RWPE2 (cell line): ENCODE measurements around the gene MPPED2.

Source experiments
- ATAC-seq: fragments of 200-7000 bp; cut with Tn5 transposase; 3 replicates; pipeline ENCODE4 v1.9.1; 2021; ENCODE audit warnings: low read depth
- DNase-seq: peaks from one replicate; pipeline ENCODE4 v3.0.0-alpha.2; 2020; ENCODE audit warnings: low spot score
- H3K27ac ChIP-seq: fragments of 450-650 bp; 2 replicates; pipeline ENCODE4 v1.5.1; 2017; ENCODE audit warnings: mild to moderate bottlenecking; ENCODE audit not compliant: poor library complexity, severe bottlenecking
- H3K27me3 ChIP-seq: fragments of 250-450 bp; sonication (Bioruptor Pico); 2 replicates; pipeline ENCODE4 v1.5.1; 2021; ENCODE audit warnings: mild to moderate bottlenecking, moderate library complexity; ENCODE audit not compliant: insufficient read depth, poor library complexity, severe bottlenecking
- H3K36me3 ChIP-seq: fragments of 250-450 bp; sonication (Bioruptor Pico); 2 replicates; pipeline ENCODE4 v1.5.1; 2020; ENCODE audit warnings: low read depth, mild to moderate bottlenecking, moderate library complexity
- H3K4me1 ChIP-seq: fragments of 250-450 bp; sonication (Bioruptor Pico); 2 replicates; pipeline ENCODE4 v1.5.1; 2021; ENCODE audit warnings: mild to moderate bottlenecking, moderate library complexity; ENCODE audit not compliant: insufficient read depth, poor library complexity, severe bottlenecking
- H3K4me3 ChIP-seq: fragments of 250-450 bp; sonication (Bioruptor Pico); 2 replicates; pipeline ENCODE4 v1.5.1; 2021; ENCODE audit warnings: mild to moderate bottlenecking, moderate library complexity; ENCODE audit not compliant: severe bottlenecking
- H3K9me3 ChIP-seq: fragments of 250-450 bp; sonication (Bioruptor Pico); 2 replicates; pipeline ENCODE4 v1.5.1; 2021; ENCODE audit warnings: mild to moderate bottlenecking, moderate library complexity; ENCODE audit not compliant: severe bottlenecking
- TF ChIP-seq, protein P1 (sequence below): fragments of 450-650 bp; IDR thresholded peaks from one replicate; pipeline ENCODE4 v1.5.1; 2017; ENCODE audit warnings: mild to moderate bottlenecking, moderate library complexity; ENCODE audit not compliant: poor library complexity, severe bottlenecking

MPPED2 gene

DNA sequence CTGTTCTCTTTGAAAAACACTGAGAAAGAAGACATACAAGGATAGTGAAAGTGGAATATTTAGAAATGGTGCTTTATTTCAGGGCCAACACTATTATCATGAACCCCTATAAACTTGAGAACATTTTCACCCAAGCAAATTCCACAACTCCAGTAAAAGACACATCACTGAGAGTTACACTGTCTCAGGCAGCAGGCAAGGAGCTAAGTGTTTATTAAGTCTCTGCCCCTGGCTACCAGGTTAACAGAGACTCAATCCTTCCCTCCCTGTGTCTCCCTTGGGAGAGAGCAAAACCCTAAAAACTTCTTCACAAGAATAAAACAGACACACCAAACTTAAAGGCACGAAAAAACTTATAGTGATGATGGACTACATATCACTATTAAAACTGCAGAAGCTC, 18.5 kb downstream of the MPPED2 start:
- TF ChIP-seq, protein P1, sequence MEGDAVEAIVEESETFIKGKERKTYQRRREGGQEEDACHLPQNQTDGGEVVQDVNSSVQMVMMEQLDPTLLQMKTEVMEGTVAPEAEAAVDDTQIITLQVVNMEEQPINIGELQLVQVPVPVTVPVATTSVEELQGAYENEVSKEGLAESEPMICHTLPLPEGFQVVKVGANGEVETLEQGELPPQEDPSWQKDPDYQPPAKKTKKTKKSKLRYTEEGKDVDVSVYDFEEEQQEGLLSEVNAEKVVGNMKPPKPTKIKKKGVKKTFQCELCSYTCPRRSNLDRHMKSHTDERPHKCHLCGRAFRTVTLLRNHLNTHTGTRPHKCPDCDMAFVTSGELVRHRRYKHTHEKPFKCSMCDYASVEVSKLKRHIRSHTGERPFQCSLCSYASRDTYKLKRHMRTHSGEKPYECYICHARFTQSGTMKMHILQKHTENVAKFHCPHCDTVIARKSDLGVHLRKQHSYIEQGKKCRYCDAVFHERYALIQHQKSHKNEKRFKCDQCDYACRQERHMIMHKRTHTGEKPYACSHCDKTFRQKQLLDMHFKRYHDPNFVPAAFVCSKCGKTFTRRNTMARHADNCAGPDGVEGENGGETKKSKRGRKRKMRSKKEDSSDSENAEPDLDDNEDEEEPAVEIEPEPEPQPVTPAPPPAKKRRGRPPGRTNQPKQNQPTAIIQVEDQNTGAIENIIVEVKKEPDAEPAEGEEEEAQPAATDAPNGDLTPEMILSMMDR: no peak
- Histone ChIP-seq H3K27ac (no peak overlapping the region), H3K4me1 (no peaks in the 10 kb centered on the region), H3K27me3 (peaks cover 3% of the 10 kb centered on the region), H3K36me3 (no peaks in the 10 kb centered on the region), H3K4me3 (no peak overlapping the region), H3K9me3 (no peaks in the 10 kb centered on the region)
- DNase-seq (no peak), ATAC-seq (no peak)

DNA sequence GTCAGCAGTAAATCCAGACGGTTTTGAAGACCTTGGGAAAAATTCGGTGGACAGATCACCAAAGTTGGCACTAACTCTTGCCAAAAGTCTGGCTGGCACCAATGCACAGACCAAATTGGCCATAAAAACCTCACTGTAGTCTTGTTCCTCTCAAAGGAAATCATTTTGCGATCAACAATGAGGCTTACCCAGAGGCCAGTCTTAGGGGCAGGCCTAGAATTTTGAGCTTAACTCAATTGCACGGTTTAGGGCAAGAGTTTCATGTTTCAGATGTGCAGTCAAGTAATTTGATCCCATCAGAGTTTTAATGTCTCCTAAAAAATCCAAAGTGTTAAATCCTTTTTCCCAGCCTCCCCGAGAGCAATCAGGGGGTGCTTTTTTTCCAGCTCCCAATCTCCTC, 19.0 kb downstream of the MPPED2 start:
- no peaks in the 10 kb centered on the region for H3K9me3 ChIP-seq
- no peak overlapping the region for H3K4me3 ChIP-seq
- DNase-seq (no peak), ATAC-seq (no peak)
- H3K27me3 ChIP-seq: peaks cover 3% of the 10 kb centered on the region
- no peaks in the 10 kb centered on the region for H3K36me3 ChIP-seq
- no peaks in the 10 kb centered on the region for H3K4me1 ChIP-seq
- no peak overlapping the region for H3K27ac ChIP-seq
- TF ChIP-seq, protein P1: no peak

DNA sequence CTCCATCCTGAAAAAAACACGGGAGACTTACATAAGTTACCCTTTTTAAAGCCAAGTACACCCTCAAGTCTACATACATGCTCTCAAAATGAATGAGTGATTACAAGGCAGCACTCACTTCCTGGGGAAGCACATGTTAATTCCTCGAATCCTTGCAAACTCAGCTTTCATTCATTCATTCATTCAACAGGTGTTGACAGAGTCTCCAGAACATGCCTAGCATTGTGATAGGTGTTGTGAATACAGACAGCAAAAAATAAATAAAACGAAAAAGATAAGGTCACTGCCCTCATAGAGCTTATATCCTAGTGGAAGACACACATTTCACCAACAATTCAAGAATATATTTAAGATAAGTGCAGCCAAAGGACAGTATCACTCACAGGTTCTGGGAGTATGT, 19.7 kb downstream of the MPPED2 start:
- Histone ChIP-seq H3K4me1 (no peaks in the 10 kb centered on the region), H3K27ac (no peak overlapping the region), H3K36me3 (no peaks in the 10 kb centered on the region), H3K4me3 (no peak overlapping the region), H3K27me3 (peaks cover 3% of the 10 kb centered on the region), H3K9me3 (no peaks in the 10 kb centered on the region)
- DNase-seq: no peak
- TF ChIP-seq, protein P1: no peak
- ATAC-seq: no peak

DNA sequence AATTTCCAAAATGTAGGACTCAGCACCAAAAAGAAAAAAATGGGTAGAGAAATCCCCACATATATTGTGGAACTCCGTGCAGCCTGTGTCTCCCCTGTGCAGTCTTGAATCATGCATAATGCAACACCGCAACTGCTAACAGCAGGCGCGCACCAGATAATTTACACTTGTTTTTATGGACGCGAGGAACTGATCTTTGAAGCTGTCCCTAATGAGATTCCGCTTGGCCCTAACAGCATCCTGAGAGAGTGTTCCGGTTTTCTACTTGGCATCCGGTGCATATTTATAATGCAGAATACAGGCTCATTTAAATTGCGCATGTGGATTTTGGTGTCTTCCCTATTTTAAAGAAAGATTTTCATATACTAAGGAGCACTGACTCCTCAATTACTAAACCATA, 21.1 kb downstream of the MPPED2 start:
- no peak overlapping the region for H3K4me3 ChIP-seq
- H3K9me3 ChIP-seq: no peaks in the 10 kb centered on the region
- DNase-seq: no peak
- no peaks in the 10 kb centered on the region for H3K4me1 ChIP-seq
- no peak for ATAC-seq
- TF ChIP-seq, protein P1: no peak
- no peak overlapping the region for H3K27ac ChIP-seq
- H3K27me3 ChIP-seq: peaks cover 3% of the 10 kb centered on the region
- H3K36me3 ChIP-seq: no peaks in the 10 kb centered on the region

DNA sequence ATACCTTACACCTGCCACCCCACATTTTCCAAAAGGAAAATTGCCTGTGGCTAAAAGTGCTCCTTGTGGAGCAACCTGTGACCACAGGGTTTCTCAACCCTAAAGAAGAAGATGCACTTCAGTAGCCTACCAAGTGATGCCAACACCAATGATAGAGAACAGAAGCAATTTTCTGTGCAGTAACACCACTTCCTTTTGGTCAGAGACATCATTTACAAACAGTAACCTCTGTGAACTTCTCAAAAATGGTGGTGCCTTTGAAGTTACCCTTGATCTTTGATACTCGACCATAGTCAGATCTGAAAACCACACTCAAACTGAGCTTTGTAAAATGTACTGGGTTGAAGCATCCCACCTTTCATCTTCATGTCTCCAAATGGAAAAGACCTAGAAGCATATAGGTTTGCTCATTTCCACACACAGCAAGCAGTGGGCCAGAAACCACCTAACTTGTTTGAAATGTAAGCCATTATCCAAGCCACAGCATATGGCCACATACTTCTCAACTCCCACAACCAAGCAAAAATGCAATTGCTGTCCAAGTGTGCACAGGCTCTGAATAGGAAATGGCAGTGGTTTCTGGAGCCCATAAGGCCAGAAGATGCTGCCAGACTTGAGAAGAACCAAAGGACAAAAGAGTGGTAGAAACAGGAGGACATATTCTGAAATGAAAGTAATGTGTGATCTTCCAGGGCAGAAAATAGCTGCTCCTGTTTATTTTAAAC, 24.3 kb downstream of the MPPED2 start:
- TF ChIP-seq, protein P1: no peak
- DNase-seq: no peak

More for the DNA sequence above, 24.3 kb downstream of the MPPED2 start:
- Histone ChIP-seq H3K4me3 (no peak overlapping the region), H3K4me1 (no peaks in the 10 kb centered on the region), H3K9me3 (no peaks in the 10 kb centered on the region), H3K27me3 (no peaks in the 10 kb centered on the region), H3K36me3 (no peaks in the 10 kb centered on the region), H3K27ac (no peak overlapping the region)
- no peak for ATAC-seq
